HepG2 (cell line): ENCODE data around the gene ARHGEF4. TPM values are rescaled to one million over a fixed set of nuclear protein-coding genes. Genes with fewer than 3 reads are reported as not detected.

ENCODE experiments used
- ARID4A ChIP-seq: sonication (generic); formaldehyde crosslinking; IDR thresholded peaks from 2 replicates; pipeline ENCODE4 v1.5.0; 2020; ENCODE audit warnings: mild to moderate bottlenecking, missing genetic modification reagents, borderline replicate concordance
- DBP ChIP-seq: sonication (generic); formaldehyde crosslinking; IDR thresholded peaks from 2 replicates; pipeline ENCODE4 v1.4.0; 2020; ENCODE audit warnings: missing genetic modification reagents; ENCODE audit errors: not compliant biosample characterization
- DMTF1 ChIP-seq: sonication (generic); formaldehyde crosslinking; IDR thresholded peaks from 2 replicates; pipeline ENCODE4 v1.4.0; 2020; ENCODE audit warnings: mild to moderate bottlenecking, missing genetic modification reagents
- TEAD3 ChIP-seq: optimal IDR thresholded peaks from 2 replicates; pipeline ENCODE3; 2016; ENCODE audit warnings: borderline replicate concordance
- UBTF ChIP-seq: sonication (generic); formaldehyde crosslinking; IDR thresholded peaks from 2 replicates; pipeline ENCODE4 v1.4.0; 2020; ENCODE audit warnings: mild to moderate bottlenecking, missing genetic modification reagents
- ZBTB43 ChIP-seq: sonication (generic); formaldehyde crosslinking; conservative IDR thresholded peaks from 2 replicates; pipeline ENCODE4 v1.4.0; 2020; ENCODE audit warnings: missing genetic modification reagents
- ZMYM2 ChIP-seq: sonication (generic); formaldehyde crosslinking; IDR thresholded peaks from 2 replicates; pipeline ENCODE4 v1.8.0; 2022; ENCODE audit warnings: mild to moderate bottlenecking, missing genetic modification reagents
- ZNF367 ChIP-seq: sonication (generic); formaldehyde crosslinking; IDR thresholded peaks from 2 replicates; pipeline ENCODE4 v1.4.0; 2020; ENCODE audit warnings: missing genetic modification reagents, borderline replicate concordance
- polyA plus RNA-seq, 8 experiments: library from polyadenylated mRNA; depleted of rRNA in 3 of 8; stranded (reverse) in 7 of 8; unstranded in 1 of 8; fragments of >200 nt; fragmentation: Illumina TruSeq in 4 of 8; extraction: Trizol in 4 of 8; gene quantifications; 2 replicates each; pipeline versions ENCODE4 v1.2.1 to v1.2.3, GENCODE V29; 2011 to 2016; ENCODE audit warnings: low read depth in 4 of 8, missing spikeins in 1 of 8, mixed read lengths in 1 of 8; ENCODE audit not compliant: insufficient read depth in 1 of 8
- total RNA-seq, 5 experiments: library from RNA; depleted of rRNA; stranded (reverse); fragments of >200 nt; fragmentation: Illumina TruSeq; extraction: Trizol; gene quantifications; 2 replicates each; pipeline ENCODE4 v1.2.3, GENCODE V29; 2016; ENCODE audit warnings: low read depth in 1 of 5
- TF ChIP-seq, protein P1 (sequence below): sonication (generic); formaldehyde crosslinking; IDR thresholded peaks from 2 replicates; pipeline ENCODE4 v1.9.0; 2021; ENCODE audit warnings: missing genetic modification reagents, borderline replicate concordance
- TF ChIP-seq, protein P2 (sequence below): sonication (generic); formaldehyde crosslinking; IDR thresholded peaks from 2 replicates; pipeline ENCODE4 v1.8.0; 2022; ENCODE audit warnings: mild to moderate bottlenecking, missing genetic modification reagents; ENCODE audit not compliant: insufficient replicate concordance

Gene ARHGEF4
- total and polyA plus RNA-seq, 2 of the 13 experiments (the other 11 are each of a cell fraction or from before 2014, with no cell fraction given) = 0.11 to 0.13 TPM

DNA sequence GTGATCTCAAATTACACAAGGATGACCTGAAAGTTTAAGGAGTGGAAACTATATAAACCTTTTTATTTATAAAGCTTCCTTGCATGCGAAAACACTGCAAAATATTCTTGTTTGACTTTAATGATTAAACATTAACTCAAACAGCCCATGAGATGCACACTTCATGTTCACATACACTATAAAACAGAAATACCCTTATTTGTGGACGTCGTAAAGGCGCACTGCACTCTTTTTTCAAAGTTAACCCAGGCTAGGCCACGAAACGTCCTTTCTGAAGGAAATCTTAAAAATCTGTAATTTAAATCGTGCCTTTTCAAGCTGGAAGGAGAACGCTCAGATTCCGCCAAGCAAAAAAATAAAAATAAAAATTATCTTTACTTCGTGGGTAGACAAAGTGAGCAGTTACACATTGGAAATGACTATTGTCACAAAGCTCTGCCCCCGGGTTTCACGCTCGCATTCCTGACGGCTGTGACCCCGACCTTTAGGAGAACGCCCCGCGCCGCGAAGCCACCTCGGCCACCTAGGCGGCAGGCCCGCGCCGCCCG is 255.8 kb downstream of the ARHGEF4 start (continued):
- TF ChIP-seq, protein P1, sequence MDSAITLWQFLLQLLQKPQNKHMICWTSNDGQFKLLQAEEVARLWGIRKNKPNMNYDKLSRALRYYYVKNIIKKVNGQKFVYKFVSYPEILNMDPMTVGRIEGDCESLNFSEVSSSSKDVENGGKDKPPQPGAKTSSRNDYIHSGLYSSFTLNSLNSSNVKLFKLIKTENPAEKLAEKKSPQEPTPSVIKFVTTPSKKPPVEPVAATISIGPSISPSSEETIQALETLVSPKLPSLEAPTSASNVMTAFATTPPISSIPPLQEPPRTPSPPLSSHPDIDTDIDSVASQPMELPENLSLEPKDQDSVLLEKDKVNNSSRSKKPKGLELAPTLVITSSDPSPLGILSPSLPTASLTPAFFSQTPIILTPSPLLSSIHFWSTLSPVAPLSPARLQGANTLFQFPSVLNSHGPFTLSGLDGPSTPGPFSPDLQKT (CRISPR knock-in tag) = no peak
- peak; percentile 29 for TF ChIP-seq TEAD3 (CRISPR knock-in tag)
- peak; percentile 21 for TF ChIP-seq DBP
- TF ChIP-seq ZBTB43 (CRISPR knock-in tag) = peak; percentile 69; the same call in 1 of the 2 replicates
- TF ChIP-seq, protein P2, sequence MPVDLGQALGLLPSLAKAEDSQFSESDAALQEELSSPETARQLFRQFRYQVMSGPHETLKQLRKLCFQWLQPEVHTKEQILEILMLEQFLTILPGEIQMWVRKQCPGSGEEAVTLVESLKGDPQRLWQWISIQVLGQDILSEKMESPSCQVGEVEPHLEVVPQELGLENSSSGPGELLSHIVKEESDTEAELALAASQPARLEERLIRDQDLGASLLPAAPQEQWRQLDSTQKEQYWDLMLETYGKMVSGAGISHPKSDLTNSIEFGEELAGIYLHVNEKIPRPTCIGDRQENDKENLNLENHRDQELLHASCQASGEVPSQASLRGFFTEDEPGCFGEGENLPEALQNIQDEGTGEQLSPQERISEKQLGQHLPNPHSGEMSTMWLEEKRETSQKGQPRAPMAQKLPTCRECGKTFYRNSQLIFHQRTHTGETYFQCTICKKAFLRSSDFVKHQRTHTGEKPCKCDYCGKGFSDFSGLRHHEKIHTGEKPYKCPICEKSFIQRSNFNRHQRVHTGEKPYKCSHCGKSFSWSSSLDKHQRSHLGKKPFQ = no peak
- TF ChIP-seq DMTF1 (CRISPR knock-in tag) = no peak
- TF ChIP-seq UBTF (CRISPR knock-in tag) = no peak
- TF ChIP-seq ZNF367 (CRISPR knock-in tag) = 0 out of 2 replicates have a peak, but pooled peaks have one; percentile 30
- TF ChIP-seq ZMYM2 (CRISPR knock-in tag) = no peak
- TF ChIP-seq ARID4A (CRISPR knock-in tag) = peak; percentile 69; the same call in 1 of the 2 replicates
